IMR-90 (cell line): ENCODE results near the gene CACNA2D4. TPM values are rescaled to one million over a fixed set of nuclear protein-coding genes. Genes with fewer than 3 reads are reported as not detected.

Experiments
- ATAC-seq: fragments of 200-7000 bp; cut with Tn5 transposase; 2 replicates; pipeline ENCODE4 v1.9.1; 2020; ENCODE audit warnings: low read depth, mild to moderate bottlenecking, moderate library complexity
- BruUV-seq: library from RNA; stranded (reverse); fragments of 400-500 nt; replicated peaks from 2 replicates; lab custom pipeline; 2021; lab: Mats Ljungman, UMichigan
- CTCF ChIA-PET: fragments of 300-600 bp; formaldehyde crosslinking; extraction: SDS; loops from one replicate; lab custom pipeline; 2021; ENCODE audit warnings: antibody characterized with exemption; lab: Yijun Ruan, JAX
- POLR2A ChIA-PET: fragments of 300-600 bp; sonication (Branson Sonifier 250); formaldehyde crosslinking; loops from one replicate; lab custom pipeline; 2022; ENCODE audit warnings: antibody characterized with exemption; ENCODE audit not compliant: unreplicated experiment; lab: Charles Lee
- DNase-seq: peaks from one replicate; pipeline ENCODE4 v3.0.0; 2013
- H2AFZ ChIP-seq: replicated peaks from 2 replicates; pipeline ENCODE3; 2013; ENCODE audit warnings: low read length, mild to moderate bottlenecking; ENCODE audit not compliant: poor library complexity
- H2AK5ac ChIP-seq: 2 replicates; pipeline ENCODE4 v1.6.1; 2013; ENCODE audit warnings: low read depth, low read length, inconsistent platforms
- H2AK9ac ChIP-seq: replicated peaks from 2 replicates; pipeline ENCODE3; 2013; ENCODE audit warnings: mild to moderate bottlenecking, low read depth, low read length, moderate library complexity; ENCODE audit not compliant: poor library complexity
- H2BK120ac ChIP-seq: 2 replicates; pipeline ENCODE4 v1.6.1; 2013; ENCODE audit warnings: low read depth, low read length, inconsistent platforms
- H2BK15ac ChIP-seq: 3 replicates; pipeline ENCODE4 v1.6.1; 2013; ENCODE audit warnings: low read depth, low read length, inconsistent platforms
- H2BK20ac ChIP-seq: 2 replicates; pipeline ENCODE4 v1.6.1; 2013; ENCODE audit warnings: low read depth, mild to moderate bottlenecking, inconsistent platforms, low read length, moderate library complexity
- H2BK5ac ChIP-seq: 2 replicates; pipeline ENCODE4 v1.6.1; 2013; ENCODE audit warnings: mild to moderate bottlenecking, low read depth, low read length, inconsistent platforms; ENCODE audit not compliant: poor library complexity, severe bottlenecking
- H3K14ac ChIP-seq: replicated peaks from 2 replicates; pipeline ENCODE4 v1.6.1; 2013; ENCODE audit warnings: low read depth, low read length, inconsistent platforms
- H3K18ac ChIP-seq: 2 replicates; pipeline ENCODE4 v1.6.1; 2013; ENCODE audit warnings: low read depth, low read length, control low read depth
- H3K23ac ChIP-seq: 2 replicates; pipeline ENCODE4 v1.6.1; 2013; ENCODE audit warnings: low read depth, low read length, inconsistent platforms
- H3K27ac ChIP-seq: 2 replicates; pipeline ENCODE4 v1.5.1; 2013; ENCODE audit warnings: mild to moderate bottlenecking, control low read depth, low read length; ENCODE audit not compliant: insufficient read depth
- H3K27me3 ChIP-seq: 2 replicates; pipeline ENCODE4 v1.6.1; 2013; ENCODE audit warnings: low read length; ENCODE audit not compliant: control insufficient read depth, insufficient read depth
- H3K36me3 ChIP-seq: 2 replicates; pipeline ENCODE4 v1.6.1; 2013; ENCODE audit warnings: low read length, mixed read lengths; ENCODE audit not compliant: control insufficient read depth, insufficient read depth
- H3K4ac ChIP-seq: 2 replicates; pipeline ENCODE4 v1.6.1; 2013; ENCODE audit warnings: low read depth, low read length, inconsistent platforms
- H3K4me1 ChIP-seq: 2 replicates; pipeline ENCODE4 v1.6.1; 2013; ENCODE audit warnings: low read length, mixed read lengths; ENCODE audit not compliant: control insufficient read depth, insufficient read depth
- H3K4me2 ChIP-seq: 2 replicates; pipeline ENCODE4 v1.6.1; 2013; ENCODE audit warnings: low read depth, mild to moderate bottlenecking, control low read depth, low read length, moderate library complexity
- H3K4me3 ChIP-seq: 2 replicates; pipeline ENCODE4 v1.5.1; 2013; ENCODE audit warnings: low read depth, mild to moderate bottlenecking, control low read depth, low read length, moderate library complexity; ENCODE audit not compliant: insufficient read depth
- H3K56ac ChIP-seq: 2 replicates; pipeline ENCODE4 v1.6.1; 2013; ENCODE audit warnings: low read length, inconsistent platforms; ENCODE audit not compliant: insufficient read depth; ENCODE audit errors: extremely low read depth
- H3K79me1 ChIP-seq, 2 experiments: 2 replicates each; pipeline ENCODE4 v1.6.1; 2013; ENCODE audit warnings: low read length in 2 of 2, inconsistent platforms in 1 of 2, low read depth in 1 of 2
- H3K9ac ChIP-seq: 2 replicates; pipeline ENCODE4 v1.6.1; 2013; ENCODE audit warnings: low read depth, low read length, control low read depth
- H3K9me1 ChIP-seq: 2 replicates; pipeline ENCODE4 v1.6.1; 2013; ENCODE audit warnings: low read length, inconsistent platforms; ENCODE audit not compliant: insufficient read depth
- H3K9me3 ChIP-seq: 2 replicates; pipeline ENCODE4 v1.6.1; 2013; ENCODE audit warnings: low read length; ENCODE audit not compliant: control insufficient read depth, insufficient read depth
- H4K20me1 ChIP-seq: 2 replicates; pipeline ENCODE4 v1.6.1; 2013; ENCODE audit warnings: low read length, inconsistent platforms; ENCODE audit not compliant: insufficient read depth
- H4K5ac ChIP-seq: 2 replicates; pipeline ENCODE4 v1.6.1; 2013; ENCODE audit warnings: mild to moderate bottlenecking, low read depth, low read length, control low read depth
- H4K8ac ChIP-seq, 2 experiments: 2 replicates each; pipeline ENCODE4 v1.6.1; 2013; ENCODE audit warnings: low read depth in 2 of 2, low read length in 2 of 2, control low read depth in 1 of 2, inconsistent platforms in 1 of 2
- H4K91ac ChIP-seq: 2 replicates; pipeline ENCODE4 v1.6.1; 2013; ENCODE audit warnings: low read depth, low read length, inconsistent platforms; ENCODE audit not compliant: insufficient read depth
- CEBPB ChIP-seq: IDR thresholded peaks from 2 replicates; pipeline ENCODE4 v1.6.1; 2012; ENCODE audit warnings: low read depth, low read length, improper control_type of control experiment
- RCOR1 ChIP-seq: IDR thresholded peaks from 2 replicates; pipeline ENCODE4 v1.6.1; 2012; ENCODE audit warnings: mild to moderate bottlenecking, low read length, improper control_type of control experiment; ENCODE audit not compliant: insufficient replicate concordance
- USF2 ChIP-seq: fragments of 150-350 bp; IDR thresholded peaks from 2 replicates; pipeline ENCODE4 v1.6.1; 2017; ENCODE audit warnings: mild to moderate bottlenecking, antibody characterized with exemption, low read length, low read depth
- WGBS, 2 experiments: methylation state at CpG; one replicate each; pipeline versions ENCODE4 v1.1.5 to v1.1.7; 2013; ENCODE audit warnings: missing lambda C conversion rate in 2 of 2; ENCODE audit not compliant: insufficient read length in 1 of 2; ENCODE audit errors: extremely low coverage in 2 of 2; 5-methylcytosine and 5-hydroxymethylcytosine counted together
- dilution Hi-C: fragments of 300-500 bp; cut with HindIII; formaldehyde crosslinking; loops from one replicate; pipeline ENCODE4 v1.14.3; 2018; ENCODE audit warnings: low sequenced_read_pairs; ENCODE audit not compliant: unreplicated experiment
- in situ Hi-C: fragments of 300-500 bp; cut with MboI; formaldehyde crosslinking; loops from 3 replicates; pipeline ENCODE4 v1.14.3; 2019; ENCODE audit warnings: low sequenced_read_pairs, inconsistent platforms, mixed read lengths
- intact Hi-C: fragments of 100-400 bp; cut with micrococcal nuclease; formaldehyde crosslinking; loops from 2 replicates; pipeline ENCODE4 v1.10.0; 2022
- polyA plus RNA-seq, 3 experiments: library from polyadenylated mRNA; depleted of rRNA; stranded (reverse); fragments of >200 nt; gene quantifications; 2 replicates each; pipeline ENCODE4 v1.2.3, GENCODE V29; 2012; ENCODE audit warnings: low replicate concordance in 1 of 3
- total RNA-seq: library from RNA; depleted of rRNA; stranded (reverse); fragments of >200 nt; gene quantifications from 2 replicates; pipeline ENCODE4 v1.2.3, GENCODE V29; 2012

The CACNA2D4 gene
- total and polyA plus RNA-seq, 2 of the 4 experiments (the other 2 are of a cell fraction) = 0.18 to 0.22 TPM

- Histone ChIP-seq H4K5ac (no peak overlapping the region), H4K20me1 (no peaks in the 10 kb centered on the region), H3K4me1 (no peaks in the 10 kb centered on the region), H3K23ac (no peak overlapping the region), H3K9me1 (0 out of 2 replicates have a peak, but pooled peaks cover 3% of the 10 kb centered on the region), H3K4me2 (no peak overlapping the region), H3K9me3 (no peaks in the 10 kb centered on the region), H2BK20ac (no peak overlapping the region), H3K14ac (no peak overlapping the region), H2BK5ac (no peak overlapping the region), H3K9ac (no peak overlapping the region), H4K8ac (no peak overlapping the region), H3K56ac (no peak overlapping the region), H2BK15ac (no peak overlapping the region), H2AFZ (no peak overlapping the region), H2BK120ac (no peak overlapping the region), H3K79me1 (no peaks in the 10 kb centered on the region), H3K27ac (no peak overlapping the region), H3K27me3 (peaks cover 69% of the 10 kb centered on the region), H3K36me3 (no peaks in the 10 kb centered on the region), H3K4ac (no peak overlapping the region), H3K4me3 (no peak overlapping the region), H2AK9ac (no peak overlapping the region), H2AK5ac (no peak overlapping the region), H3K18ac (no peak overlapping the region), H4K91ac (no peak overlapping the region)
- ATAC-seq = no peak
- intact Hi-C loops = no loop called here
- in situ Hi-C loops = no loop called here
- ChIA-PET CTCF (no interaction called here), POLR2A (no interaction called here)
- DNase-seq = no peak
- no TSS peak for BruUV-seq
- TF ChIP-seq RCOR1 (no peak), CEBPB (no peak), USF2 (no peak)
- dilution Hi-C loops = no loop called here
- no CpG with 5 or more reads among the region's 3 CpGs for WGBS, 2 experiments
Measured at GRCh38 chr12:1881936-1882335, 36.5 kb downstream of the CACNA2D4 start.
